Smooth muscle cell (in vitro differentiated cells): Measurements from ENCODE around the gene SLC12A3. TPM values are rescaled to one million over a fixed set of nuclear protein-coding genes. Genes with fewer than 3 reads are reported as not detected.

Experiments
- DNase-seq: peaks from one replicate; lab custom pipeline; 2025; ENCODE audit not compliant: unreplicated experiment; lab: John Stamatoyannopoulos, UW
- H2AFZ ChIP-seq: fragments of 200-600 bp; sonication (generic); 2 replicates; pipeline ENCODE4 v1.6.0; 2016; ENCODE audit warnings: antibody characterized with exemption, low read depth, mild to moderate bottlenecking
- H3F3A ChIP-seq: fragments of 200-600 bp; sonication (generic); 2 replicates; pipeline ENCODE4 v1.6.0; 2017; ENCODE audit warnings: antibody characterized with exemption, low read depth
- H3K27ac ChIP-seq: fragments of 200-600 bp; sonication (generic); 2 replicates; pipeline ENCODE4 v1.5.1; 2016; ENCODE audit warnings: low read depth, mild to moderate bottlenecking
- H3K27me3 ChIP-seq: fragments of 200-600 bp; sonication (generic); 2 replicates; pipeline ENCODE4 v1.6.1; 2016; ENCODE audit warnings: low read depth, mild to moderate bottlenecking
- H3K36me3 ChIP-seq: fragments of 200-600 bp; sonication (generic); 2 replicates; pipeline ENCODE4 v1.5.1; 2016; ENCODE audit warnings: low read depth
- H3K4me1 ChIP-seq: fragments of 200-600 bp; sonication (generic); 2 replicates; pipeline ENCODE4 v1.5.1; 2016; ENCODE audit warnings: low read depth
- H3K4me2 ChIP-seq: fragments of 200-600 bp; sonication (generic); 2 replicates; pipeline ENCODE4 v1.6.0; 2016; ENCODE audit warnings: mild to moderate bottlenecking
- H3K4me3 ChIP-seq: fragments of 200-600 bp; sonication (generic); 2 replicates; pipeline ENCODE4 v1.5.1; 2016; ENCODE audit warnings: mild to moderate bottlenecking
- H3K79me2 ChIP-seq: fragments of 200-600 bp; sonication (generic); 2 replicates; pipeline ENCODE4 v1.6.0; 2016; ENCODE audit warnings: low read depth, mild to moderate bottlenecking
- H3K9ac ChIP-seq: fragments of 200-600 bp; sonication (generic); 2 replicates; pipeline ENCODE4 v1.6.0; 2016; ENCODE audit warnings: low read depth
- H3K9me3 ChIP-seq: fragments of 200-600 bp; sonication (generic); replicated peaks from 2 replicates; pipeline ENCODE4 v1.5.1; 2016; ENCODE audit warnings: low read depth
- H4K20me1 ChIP-seq: fragments of 200-600 bp; sonication (generic); 2 replicates; pipeline ENCODE4 v1.6.0; 2016; ENCODE audit warnings: low read depth
- WGBS: methylation state at CpG from one replicate; pipeline ENCODE4 v1.1.7; 2016; ENCODE audit warnings: low lambda C conversion rate; 5-methylcytosine and 5-hydroxymethylcytosine counted together
- polyA plus RNA-seq: library from polyadenylated mRNA; unstranded; fragments of >200 nt; fragmentation: Nextera tagmentation; extraction: Ambion mirVana; gene quantifications from 2 replicates; pipeline ENCODE4 v1.2.1, GENCODE V29; 2016
- total RNA-seq: library from RNA; depleted of rRNA; stranded (reverse); fragments of >200 nt; gene quantifications from 2 replicates; pipeline ENCODE4 v1.2.3, GENCODE V29; 2014
- TF ChIP-seq, protein P1 (sequence below): fragments of 200-600 bp; sonication (generic); IDR thresholded peaks from 2 replicates; pipeline ENCODE4 v1.5.1; 2017; ENCODE audit warnings: borderline replicate concordance, mild to moderate bottlenecking, antibody characterized with exemption; ENCODE audit not compliant: insufficient read depth, poor library complexity, severe bottlenecking

SLC12A3 gene
- total and polyA plus RNA-seq, 2 experiments from 2014 or later: not detected

DNA sequence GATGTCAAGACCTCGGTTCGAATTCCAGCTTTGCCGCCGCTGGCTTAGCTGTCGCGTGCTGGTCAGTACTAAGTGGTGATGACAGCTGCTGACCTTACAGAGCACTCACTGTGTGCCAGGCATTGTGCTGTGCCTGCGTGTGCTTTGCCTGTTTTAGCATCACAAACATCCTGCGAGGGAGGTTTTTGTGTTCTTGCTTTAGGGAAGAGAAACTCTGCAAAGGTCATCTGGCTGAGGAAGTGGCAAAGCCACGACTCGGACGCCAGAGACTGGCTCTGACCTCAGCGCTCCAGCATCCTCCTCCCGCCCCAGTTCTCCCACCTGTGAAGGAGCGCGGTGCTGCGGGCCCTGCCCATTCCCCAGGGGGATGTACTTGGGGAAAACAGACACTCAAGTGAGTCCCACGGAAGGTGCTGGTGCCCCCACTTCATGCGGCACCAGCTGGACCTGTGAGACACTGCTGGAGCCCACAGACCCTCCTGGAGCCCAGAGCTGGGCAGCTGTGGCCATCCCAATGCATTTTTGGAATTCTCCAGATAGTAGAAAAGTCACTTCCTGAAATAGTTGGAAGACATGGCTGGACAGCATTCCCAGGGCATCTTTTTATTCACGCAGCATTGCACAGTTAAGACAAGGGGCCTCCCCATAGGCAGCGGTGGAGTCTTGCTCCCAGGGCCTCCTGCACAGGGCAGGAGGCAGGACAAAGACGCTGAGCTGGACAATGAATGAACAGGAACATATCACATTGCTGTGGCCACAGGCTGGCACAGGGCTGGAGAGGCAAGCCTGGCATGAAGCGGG lies 47.0 kb downstream of the SLC12A3 start:
- Histone ChIP-seq H3K4me1 (no peaks in the 10 kb centered on the region), H3K79me2 (no peaks in the 10 kb centered on the region), H4K20me1 (no peaks in the 10 kb centered on the region), H3F3A (peaks cover 16% of the 10 kb centered on the region), H3K9ac (no peak overlapping the region), H3K4me2 (peak overlapping the region; percentile 17), H3K36me3 (no peaks in the 10 kb centered on the region), H2AFZ (no peak overlapping the region), H3K27me3 (no peaks in the 10 kb centered on the region), H3K4me3 (no peak overlapping the region), H3K9me3 (no peaks in the 10 kb centered on the region), H3K27ac (peak overlapping the region; percentile 73)
- TF ChIP-seq, protein P1, sequence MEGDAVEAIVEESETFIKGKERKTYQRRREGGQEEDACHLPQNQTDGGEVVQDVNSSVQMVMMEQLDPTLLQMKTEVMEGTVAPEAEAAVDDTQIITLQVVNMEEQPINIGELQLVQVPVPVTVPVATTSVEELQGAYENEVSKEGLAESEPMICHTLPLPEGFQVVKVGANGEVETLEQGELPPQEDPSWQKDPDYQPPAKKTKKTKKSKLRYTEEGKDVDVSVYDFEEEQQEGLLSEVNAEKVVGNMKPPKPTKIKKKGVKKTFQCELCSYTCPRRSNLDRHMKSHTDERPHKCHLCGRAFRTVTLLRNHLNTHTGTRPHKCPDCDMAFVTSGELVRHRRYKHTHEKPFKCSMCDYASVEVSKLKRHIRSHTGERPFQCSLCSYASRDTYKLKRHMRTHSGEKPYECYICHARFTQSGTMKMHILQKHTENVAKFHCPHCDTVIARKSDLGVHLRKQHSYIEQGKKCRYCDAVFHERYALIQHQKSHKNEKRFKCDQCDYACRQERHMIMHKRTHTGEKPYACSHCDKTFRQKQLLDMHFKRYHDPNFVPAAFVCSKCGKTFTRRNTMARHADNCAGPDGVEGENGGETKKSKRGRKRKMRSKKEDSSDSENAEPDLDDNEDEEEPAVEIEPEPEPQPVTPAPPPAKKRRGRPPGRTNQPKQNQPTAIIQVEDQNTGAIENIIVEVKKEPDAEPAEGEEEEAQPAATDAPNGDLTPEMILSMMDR: no peak
- no peak for DNase-seq
- WGBS: 40% methylated on average over 22 of the region's 22 CpGs

DNA sequence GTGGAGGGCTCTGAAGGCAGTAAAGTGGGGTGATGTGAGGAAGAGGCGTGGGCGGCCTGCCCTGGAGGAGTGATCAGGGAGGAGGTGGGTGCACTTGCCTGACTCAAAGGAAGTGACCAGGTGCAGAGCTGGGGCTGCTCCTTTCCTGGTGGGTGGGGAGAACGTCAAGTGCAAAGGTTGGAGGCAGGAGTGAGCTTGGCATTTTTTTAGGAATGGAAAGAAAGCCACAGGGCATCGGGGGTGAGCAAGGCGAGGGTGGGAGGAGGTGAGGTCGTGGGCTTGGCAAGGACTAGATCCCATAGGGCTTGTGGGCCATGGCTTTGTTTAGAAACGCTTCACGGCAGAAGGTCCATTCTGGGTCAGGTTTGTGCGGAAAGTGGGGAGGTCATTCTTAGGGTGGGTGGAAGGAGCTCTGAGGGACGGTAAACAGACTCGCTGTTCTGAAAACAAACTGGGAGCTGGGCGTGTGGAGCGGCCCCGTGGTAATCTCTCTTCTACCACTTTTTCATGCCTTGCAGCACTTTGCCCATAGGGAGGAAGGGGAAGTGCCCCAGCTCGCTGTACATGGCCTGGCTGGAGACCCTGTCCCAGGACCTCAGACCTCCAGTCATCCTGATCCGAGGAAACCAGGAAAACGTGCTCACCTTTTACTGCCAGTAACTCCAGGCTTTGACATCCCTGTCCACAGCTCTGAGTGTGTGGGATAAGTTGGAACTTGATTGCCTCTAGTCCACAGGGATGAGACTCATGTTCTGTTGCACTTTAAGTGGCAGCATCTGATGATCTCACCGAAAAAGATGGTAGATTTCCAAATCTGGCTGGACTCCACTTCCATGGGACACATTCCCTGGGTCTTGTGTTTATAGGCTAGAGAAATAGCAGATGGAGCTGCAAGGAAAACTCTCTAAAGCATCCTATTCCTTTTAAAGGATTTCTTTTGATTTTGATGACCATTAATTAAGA lies 48.0 kb downstream of the SLC12A3 start:
- Histone ChIP-seq H3K4me2 (peak overlapping the region; percentile 17), H3K27ac (no peak overlapping the region), H4K20me1 (no peaks in the 10 kb centered on the region), H3K79me2 (no peaks in the 10 kb centered on the region), H3K9me3 (no peaks in the 10 kb centered on the region), H3K36me3 (no peaks in the 10 kb centered on the region), H2AFZ (no peak overlapping the region), H3K9ac (no peak overlapping the region), H3K27me3 (no peaks in the 10 kb centered on the region), H3K4me3 (no peak overlapping the region), H3F3A (peaks cover 16% of the 10 kb centered on the region), H3K4me1 (no peaks in the 10 kb centered on the region)
- 88% methylated on average over 18 of the region's 18 CpGs for WGBS
- TF ChIP-seq, protein P1: no peak
- no peak for DNase-seq

DNA sequence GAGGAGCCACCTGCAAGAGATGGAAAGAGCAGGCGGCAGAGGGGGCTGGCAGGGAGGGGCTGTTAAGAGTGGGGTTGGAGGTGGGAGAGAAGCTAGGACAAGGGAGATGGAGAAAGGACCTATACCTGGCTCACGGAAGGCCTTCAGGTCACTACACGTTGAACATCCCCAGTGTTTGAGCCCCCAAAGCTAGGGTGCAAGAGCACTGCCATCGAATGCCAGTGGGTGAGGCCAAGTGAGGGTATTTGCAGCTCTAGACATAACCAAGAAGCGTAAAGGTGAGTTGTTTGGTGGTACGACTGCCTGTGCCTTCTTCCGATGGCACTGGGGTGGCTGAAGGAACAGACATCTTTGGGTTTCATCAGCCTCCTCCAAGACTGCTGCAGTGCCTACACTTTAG lies 49.9 kb downstream of the SLC12A3 start:
- H3K27me3 ChIP-seq: no peaks in the 10 kb centered on the region
- TF ChIP-seq, protein P1: no peak
- no peak overlapping the region for H3K27ac ChIP-seq
- DNase-seq: no peak
- H3F3A ChIP-seq: peaks cover 11% of the 10 kb centered on the region
- WGBS: 91% methylated on average over 7 of the region's 7 CpGs
- H3K9ac ChIP-seq: no peak overlapping the region
- no peaks in the 10 kb centered on the region for H3K4me1 ChIP-seq
- H3K36me3 ChIP-seq: no peaks in the 10 kb centered on the region
- H2AFZ ChIP-seq: no peak overlapping the region
- H3K9me3 ChIP-seq: no peaks in the 10 kb centered on the region
- no peaks in the 10 kb centered on the region for H3K79me2 ChIP-seq
- no peak overlapping the region for H3K4me3 ChIP-seq
- no peak overlapping the region for H3K4me2 ChIP-seq
- no peaks in the 10 kb centered on the region for H4K20me1 ChIP-seq
